CD4-positive, alpha-beta T cell treated with Interleukin-15 for 1 hour (primary cell): Measurements from ENCODE around the gene PTH2.
A peak's percentile ranks its signal among the peaks of the same experiment; 100 is the strongest.
"Not testable (repeated sequence)": the region's sequence is repeated elsewhere in the genome, so short reads cannot be mapped to it uniquely, and the experiment has no call there.

Experiments
- DNase-seq: peaks from one replicate; pipeline ENCODE4 v3.0.0-alpha.2; 2020

Gene PTH2

GRCh38 chr19:49423071-49423984 is at the start of gene PTH2:
TSS of gene PTH2 (minus strand) at chr19:49423441. CDS start at chr19:49423339, 102 bp downstream.
- DNase-seq, result no peak

DNA sequence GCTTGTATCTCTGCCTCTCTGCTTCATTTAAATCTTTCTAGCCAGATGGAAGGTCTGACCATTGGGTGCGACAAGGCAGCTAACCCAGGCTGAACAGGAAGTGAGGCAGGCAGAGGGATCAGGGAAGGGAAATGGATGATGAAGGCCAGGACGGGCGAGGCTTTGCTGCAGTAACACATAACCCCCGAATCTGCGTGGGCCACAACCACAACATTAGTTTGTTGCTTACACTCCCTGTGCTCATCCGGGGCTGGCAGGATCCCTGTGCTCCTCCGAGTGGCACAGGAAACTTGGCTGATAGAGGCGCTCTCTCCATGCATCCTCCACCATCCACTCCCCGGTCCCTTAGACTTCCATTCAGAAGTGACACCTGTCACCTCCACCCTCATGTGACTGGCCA is 49.7 kb upstream of the PTH2 start:
- DNase-seq, result no peak

DNA sequence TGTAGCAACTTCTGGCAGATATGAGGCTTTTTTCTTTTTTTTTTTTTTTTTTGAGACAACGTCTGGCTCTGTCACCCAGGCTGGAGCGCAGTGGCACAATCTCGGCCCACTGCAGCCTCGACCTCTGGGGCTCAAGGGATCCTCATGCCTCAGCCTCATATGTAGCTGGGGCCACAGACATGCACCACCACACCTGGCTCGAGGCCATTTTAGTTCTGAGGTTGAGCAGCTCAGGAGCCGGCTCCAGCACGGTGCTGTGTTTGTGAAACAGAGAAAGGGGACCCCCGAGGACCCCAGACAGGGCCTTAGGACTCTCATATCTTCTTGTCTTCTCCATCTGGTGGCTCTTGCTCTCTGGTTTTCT is 47.4 kb upstream of the PTH2 start:
- DNase-seq, result no peak

- DNase-seq, result peak; percentile 94
Observed at GRCh38 chr19:49469828-49470614, 46.8 kb upstream of the PTH2 start.

GRCh38 chr19:49468746-49469447 is 45.7 kb upstream of the PTH2 start:
- DNase-seq, result peak; percentile 99

DNA sequence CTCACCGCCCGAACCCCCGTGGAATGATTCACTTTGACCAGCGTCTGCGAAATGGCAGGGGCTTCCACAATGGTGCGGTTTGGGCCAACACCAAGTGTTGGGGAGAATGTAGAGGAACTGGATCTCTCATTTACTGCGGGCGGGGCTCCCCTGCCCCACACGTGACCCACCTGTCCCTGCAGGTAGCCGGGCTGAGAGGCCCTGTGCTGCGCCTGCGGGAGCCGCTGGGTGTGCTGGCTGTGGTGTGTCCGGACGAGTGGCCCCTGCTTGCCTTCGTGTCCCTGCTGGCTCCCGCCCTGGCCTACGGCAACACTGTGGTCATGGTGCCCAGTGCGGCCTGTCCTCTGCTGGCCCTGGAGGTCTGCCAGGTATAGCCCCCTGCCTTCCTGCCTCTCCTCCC is 45.0 kb upstream of the PTH2 start:
- no peak for DNase-seq

- no peak for DNase-seq
Observed at GRCh38 chr19:49465371-49465770, 42.1 kb upstream of the PTH2 start.

DNA sequence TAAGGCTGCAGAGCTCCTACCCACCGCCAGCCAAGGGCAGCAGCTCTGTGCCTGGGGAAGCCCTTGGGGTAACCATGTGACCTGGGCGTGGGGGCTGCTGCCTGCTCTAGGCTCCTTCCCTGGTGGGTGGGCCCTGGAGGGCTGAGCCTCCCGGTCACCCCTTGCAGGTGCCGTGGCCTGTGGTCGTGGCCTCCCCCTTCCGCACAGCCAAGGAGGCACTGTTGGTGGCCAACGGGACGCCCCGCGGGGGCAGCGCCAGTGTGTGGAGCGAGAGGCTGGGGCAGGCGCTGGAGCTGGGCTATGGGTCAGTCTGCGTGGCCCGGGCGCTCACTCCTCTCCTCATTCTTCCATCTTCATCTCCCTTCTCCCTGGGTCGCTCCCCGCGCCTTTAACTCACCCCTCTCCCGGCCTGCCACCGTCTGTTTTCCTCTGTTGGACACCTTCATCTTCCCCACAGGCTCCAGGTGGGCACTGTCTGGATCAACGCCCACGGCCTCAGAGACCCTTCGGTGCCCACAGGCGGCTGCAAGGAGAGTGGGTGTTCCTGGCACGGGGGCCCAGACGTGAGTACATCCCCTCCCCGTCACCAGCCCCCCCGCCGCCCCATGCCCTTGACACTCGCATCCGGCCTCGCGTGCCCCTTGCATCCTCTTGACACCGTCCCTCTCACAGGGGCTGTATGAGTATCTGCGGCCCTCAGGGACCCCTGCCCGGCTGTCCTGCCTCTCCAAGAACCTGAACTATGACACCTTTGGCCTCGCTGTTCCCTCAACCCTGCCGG is 40.9 kb upstream of the PTH2 start:
- DNase-seq, result no peak

DNA sequence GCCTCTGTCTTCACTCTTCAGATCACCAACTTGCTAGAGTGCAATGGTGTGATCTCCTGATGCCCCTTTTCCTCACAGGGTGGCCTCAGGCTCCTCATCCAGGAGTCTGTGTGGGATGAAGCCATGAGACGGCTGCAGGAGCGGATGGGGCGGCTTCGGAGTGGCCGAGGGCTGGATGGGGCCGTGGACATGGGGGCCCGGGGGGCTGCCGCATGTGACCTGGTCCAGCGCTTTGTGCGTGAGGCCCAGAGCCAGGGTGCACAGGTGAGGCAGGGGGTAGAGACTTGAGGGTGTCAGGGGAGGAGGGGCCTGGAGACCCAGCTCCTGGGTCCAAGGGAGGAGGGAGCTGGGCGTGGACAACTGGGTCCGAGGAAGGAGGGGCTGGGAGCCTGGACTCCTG is 39.3 kb upstream of the PTH2 start:
- DNase-seq, result no peak

DNA sequence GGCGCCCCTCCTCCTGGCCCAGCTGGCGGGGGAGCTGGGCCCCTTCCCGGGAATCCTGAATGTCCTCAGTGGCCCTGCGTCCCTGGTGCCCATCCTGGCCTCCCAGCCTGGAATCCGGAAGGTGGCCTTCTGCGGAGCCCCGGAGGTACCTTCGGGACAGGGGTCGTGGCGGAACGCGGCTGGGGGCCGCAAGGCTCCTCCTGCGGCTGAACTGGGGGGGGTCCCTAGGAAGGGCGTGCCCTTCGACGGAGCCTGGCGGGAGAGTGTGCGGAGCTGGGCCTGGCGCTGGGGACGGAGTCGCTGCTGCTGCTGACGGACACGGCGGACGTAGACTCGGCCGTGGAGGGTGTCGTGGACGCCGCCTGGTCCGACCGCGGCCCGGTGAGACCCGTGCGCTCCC is 38.4 kb upstream of the PTH2 start:
- DNase-seq, result no peak

DNA sequence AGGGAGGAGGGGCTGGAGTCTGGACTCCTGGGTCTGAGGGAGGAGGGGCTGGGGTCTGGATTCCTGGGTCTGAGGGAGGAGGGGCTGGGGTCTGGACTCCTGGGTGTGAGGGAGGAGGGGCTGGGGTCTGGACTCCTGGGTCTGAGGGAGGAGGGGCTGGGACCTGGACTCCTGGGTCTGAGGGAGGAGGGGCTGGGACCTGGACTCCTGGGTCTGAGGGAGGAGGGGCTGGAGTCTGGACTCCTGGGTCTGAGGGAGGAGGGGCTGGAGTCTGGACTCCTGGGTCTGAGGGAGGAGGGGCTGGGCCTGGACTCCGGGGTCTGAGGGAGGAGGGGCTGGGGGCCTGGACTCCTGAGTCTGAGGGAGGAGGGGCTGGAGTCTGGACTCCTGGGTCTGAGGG is 37.9 kb upstream of the PTH2 start:
- not testable (repeated sequence) for DNase-seq

- DNase-seq, result no peak
Observed at GRCh38 chr19:49459388-49459787, 36.1 kb upstream of the PTH2 start.

DNA sequence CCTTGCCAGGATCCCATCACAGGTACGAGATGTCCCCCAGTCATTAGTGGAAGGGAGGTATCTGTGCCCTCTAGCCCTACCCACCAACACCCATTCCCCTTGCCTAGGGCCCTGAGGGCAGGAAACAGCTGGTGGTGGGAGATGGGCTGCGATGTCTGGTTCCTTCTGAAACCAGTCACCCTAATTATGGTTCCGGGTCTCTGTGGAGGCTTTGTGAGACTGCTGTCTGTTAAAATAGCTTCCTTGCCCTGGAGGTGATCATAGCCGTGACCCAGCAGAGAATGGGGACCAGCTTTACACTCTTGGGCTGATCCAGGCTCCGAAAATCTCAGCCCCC is 35.3 kb upstream of the PTH2 start:
- DNase-seq, result no peak

GRCh38 chr19:49456326-49456725 is 33.1 kb upstream of the PTH2 start:
- no peak for DNase-seq

GRCh38 chr19:49455773-49456172 is 32.5 kb upstream of the PTH2 start:
- DNase-seq, result no peak

GRCh38 chr19:49453757-49454240 is 30.6 kb upstream of the PTH2 start:
- DNase-seq, result peak; percentile 48

DNA sequence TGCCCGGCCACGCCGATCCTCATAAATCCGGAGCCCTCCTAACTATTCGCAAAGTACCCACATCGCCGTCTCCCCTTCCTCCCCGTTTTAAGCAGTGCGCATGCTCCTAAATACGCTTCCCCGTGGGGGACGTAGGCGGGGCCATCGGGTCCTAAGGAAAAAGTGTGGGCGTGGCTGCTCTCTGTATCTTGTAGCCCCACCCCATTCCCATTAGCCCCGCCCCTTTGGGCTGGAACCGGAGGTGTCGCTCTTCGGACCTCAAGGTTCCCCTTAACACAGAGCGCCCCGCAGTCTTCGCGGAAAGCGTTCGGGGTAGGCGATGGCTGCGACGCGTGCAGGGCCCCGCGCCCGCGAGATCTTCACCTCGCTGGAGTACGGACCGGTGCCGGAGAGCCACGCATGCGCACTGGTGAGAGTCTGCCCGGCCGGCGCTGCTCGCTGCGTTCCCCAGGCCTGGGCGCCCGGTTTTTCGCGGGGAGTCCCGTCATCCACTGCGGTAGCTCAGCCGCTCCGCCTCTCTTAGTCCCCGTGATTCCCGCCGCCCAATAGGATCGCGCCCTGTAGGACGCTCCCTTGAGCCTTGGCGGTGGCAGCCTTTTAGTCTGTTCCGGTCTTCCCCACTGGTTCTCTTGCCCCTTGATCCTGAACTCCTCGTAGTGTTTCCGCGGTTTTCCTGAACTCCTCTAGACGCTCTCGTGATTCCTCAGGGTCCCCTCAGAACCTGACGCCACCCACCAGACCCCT is 29.9 kb upstream of the PTH2 start, which contains the start of gene ALDH16A1:
Gene ALDH16A1 (plus strand): TSS at position 213 of the 744 bp plus-strand sequence. CDS start 107 bp downstream, at position 320.
- peak; percentile 98 for DNase-seq

GRCh38 chr19:49451430-49452181 is 28.4 kb upstream of the PTH2 start, which contains the start of gene PIH1D1:
TSS of gene PIH1D1 (minus strand) at chr19:49451814. CDS start at chr19:49451574, 240 bp downstream.
- DNase-seq, result peak; percentile 98

DNA sequence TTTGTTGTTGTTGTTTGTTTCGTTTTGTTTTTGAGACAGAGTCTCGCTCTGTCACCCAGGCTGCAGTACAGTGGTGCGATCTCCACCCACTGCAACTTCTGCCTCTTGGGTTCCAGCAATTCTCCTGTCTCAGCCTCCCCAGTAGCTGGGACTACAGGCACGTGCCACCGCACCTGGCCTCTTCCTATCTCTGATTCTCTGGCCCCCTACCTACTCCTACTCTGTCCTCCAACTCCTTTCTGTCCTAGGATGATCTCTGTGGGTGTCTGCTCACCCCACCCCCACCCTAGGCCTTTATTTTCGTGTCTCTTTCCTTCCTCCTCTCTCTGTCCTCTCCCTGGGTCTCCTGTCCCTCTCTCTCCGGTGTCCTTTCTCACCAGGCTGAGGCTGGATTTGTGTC is 27.2 kb upstream of the PTH2 start:
- no peak for DNase-seq

DNA sequence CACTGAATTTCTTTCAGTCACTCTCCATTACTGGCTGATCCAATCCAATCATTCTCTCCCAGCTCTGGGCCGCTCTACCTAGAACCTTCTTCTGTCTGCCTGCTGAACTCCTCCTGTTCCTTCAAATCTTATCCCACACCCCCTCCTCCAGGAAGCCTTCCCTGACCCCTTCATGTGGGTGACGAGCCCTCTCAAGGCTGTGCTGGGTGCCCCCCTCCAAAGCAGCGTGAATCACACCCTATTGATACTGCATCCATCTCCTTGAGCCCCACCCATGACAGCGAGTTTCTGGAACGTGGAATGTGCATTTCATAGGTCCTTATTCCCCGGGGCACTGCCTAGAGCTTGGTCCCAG is 25.2 kb upstream of the PTH2 start:
- DNase-seq, result no peak
